Measurements from ENCODE around the gene PAQR4. TPM values are rescaled to one million over a fixed set of nuclear protein-coding genes. Genes with fewer than 3 reads are reported as not detected.

The PAQR4 gene
- total and polyA plus RNA-seq, 2 of the 13 experiments (the other 11 are each of a cell fraction or from before 2014, with no cell fraction given) = 15.9 to 24.8 TPM

- H3K4me1 ChIP-seq (ENCODE audit: insufficient read depth, low read length) = no peaks in the 10 kb centered on the region
- 95% methylated on average over 2 of the region's 2 CpGs for WGBS (ENCODE audit: low lambda C conversion rate)
- H2AFZ ChIP-seq (ENCODE audit: low read length) = no peak overlapping the region
- POLR2A ChIA-PET = no interaction called here
- FAIRE-seq (no peak), ATAC-seq (no peak), DNase-seq (ENCODE audit: low spot score) (no peak)
- no peak overlapping the region for H3K4me2 ChIP-seq (ENCODE audit: low read depth, low read length)
- H3K27ac ChIP-seq (ENCODE audit: extremely low read length, insufficient read depth, low read length) = no peak overlapping the region
- intact Hi-C loops (cut with micrococcal nuclease; ENCODE audit: unreplicated experiment) = no loop called here
- H3K4me3 ChIP-seq (replicated peaks in 1 of 3; ENCODE audit: insufficient read depth in 1 of 3, low read depth in 2 of 3, low read length in 3 of 3) = no peak overlapping the region
- H3K9ac ChIP-seq (ENCODE audit: insufficient read depth, low read depth, low read length) = no peak overlapping the region
- no peaks in the 10 kb centered on the region for H3K27me3 ChIP-seq (ENCODE audit: control insufficient read depth in 1 of 2, insufficient read depth in 2 of 2, low read length in 2 of 2)
- H3K79me2 ChIP-seq (ENCODE audit: insufficient read depth, low read length) = no peaks in the 10 kb centered on the region
- no peak for TF ChIP-seq CENPT (CRISPR knock-in tag; IDR thresholded peaks at IDR 0.05; ENCODE audit: low read depth)
- TF ChIP-seq ZNF879 (CRISPR knock-in tag; IDR thresholded peaks at IDR 0.05) = no peak
- TF ChIP-seq PAF1 (CRISPR knock-in tag; IDR thresholded peaks at IDR 0.05) = no peak
- TF ChIP-seq MAFK (conservative IDR thresholded peaks at IDR 0.05 in 1 of 2, IDR thresholded peaks at IDR 0.05 in 1 of 2; ENCODE audit: low read length in 2 of 2) = peak; percentile 59 to 77
- TF ChIP-seq THYN1 (CRISPR knock-in tag; IDR thresholded peaks at IDR 0.05; ENCODE audit: borderline replicate concordance, low read depth) = no peak
- peak; percentile 55 for TF ChIP-seq MAFF (IDR thresholded peaks at IDR 0.05; ENCODE audit: low read depth, low read length)
- no peak for TF ChIP-seq MZF1 (CRISPR knock-in tag; IDR thresholded peaks at IDR 0.05; ENCODE audit: borderline replicate concordance)
- no peak for TF ChIP-seq ETV6 (CRISPR knock-in tag; conservative IDR thresholded peaks at IDR 0.05)
- no peak for TF ChIP-seq SAP130 (CRISPR knock-in tag; IDR thresholded peaks at IDR 0.05; ENCODE audit: low read depth)
- peaks cover 5 to 34% of the 10 kb centered on the region in 2 experiments; a peak in 4 of 5 replicates for H3K36me3 ChIP-seq (replicated peaks in 1 of 2; ENCODE audit: control insufficient read depth in 1 of 2, insufficient read depth in 2 of 2, low read length in 2 of 2)
- in situ Hi-C loops (cut with HindIII; ENCODE audit: extremely low pct_ligation_motif_present, low pct_unique_long_range_greater_than_20kb) = no loop called here
- no peaks in the 10 kb centered on the region for H3K9me3 ChIP-seq (ENCODE audit: low read length)
- no TSS peak for BruUV-seq (replicated peaks)
- no peaks in the 10 kb centered on the region for H4K20me1 ChIP-seq (ENCODE audit: insufficient read depth, low read length)
- CTCF ChIA-PET (ENCODE audit: low intra/inter-chr PET ratio, low total read pairs) = no interaction called here
These were observed 29.2 kb upstream of the PAQR4 start for GRCh38 chr16:2939968-2940367.

- Histone ChIP-seq H3K4me3 (replicated peaks in 1 of 3; ENCODE audit: insufficient read depth in 1 of 3, low read depth in 2 of 3, low read length in 3 of 3) (no peak overlapping the region), H3K36me3 (replicated peaks in 1 of 2; ENCODE audit: control insufficient read depth in 1 of 2, insufficient read depth in 2 of 2, low read length in 2 of 2) (peaks cover 5 to 34% of the 10 kb centered on the region in 2 experiments; a peak in 4 of 5 replicates), H3K9me3 (ENCODE audit: low read length) (no peaks in the 10 kb centered on the region), H4K20me1 (ENCODE audit: insufficient read depth, low read length) (no peaks in the 10 kb centered on the region), H2AFZ (ENCODE audit: low read length) (no peak overlapping the region), H3K79me2 (ENCODE audit: insufficient read depth, low read length) (no peaks in the 10 kb centered on the region), H3K4me1 (ENCODE audit: insufficient read depth, low read length) (no peaks in the 10 kb centered on the region), H3K27me3 (ENCODE audit: control insufficient read depth in 1 of 2, insufficient read depth in 2 of 2, low read length in 2 of 2) (no peaks in the 10 kb centered on the region), H3K9ac (ENCODE audit: insufficient read depth, low read depth, low read length) (no peak overlapping the region), H3K27ac (ENCODE audit: extremely low read length, insufficient read depth, low read length) (no peak overlapping the region), H3K4me2 (ENCODE audit: low read depth, low read length) (no peak overlapping the region)
- ATAC-seq (no peak), FAIRE-seq (no peak), DNase-seq (ENCODE audit: low spot score) (no peak)
- CTCF ChIA-PET (ENCODE audit: low intra/inter-chr PET ratio, low total read pairs) = no interaction called here
- POLR2A ChIA-PET = interaction anchor here (0.7 kb wide), 1 partner anchor 15 kb away, joined by 4 read pairs; no protein-coding TSS in a partner anchor
- BruUV-seq (replicated peaks) = no TSS peak
- 94% methylated on average over 4 of the region's 4 CpGs for WGBS (ENCODE audit: low lambda C conversion rate)
- intact Hi-C loops (cut with micrococcal nuclease; ENCODE audit: unreplicated experiment) (no loop called here), in situ Hi-C loops (cut with HindIII; ENCODE audit: extremely low pct_ligation_motif_present, low pct_unique_long_range_greater_than_20kb) (no loop called here)
- no peak for TF ChIP-seq CCAR2 (optimal IDR thresholded peaks at IDR 0.05; ENCODE audit: low read depth, low read length)
- no peak for TF ChIP-seq SATB2 (CRISPR knock-in tag; IDR thresholded peaks at IDR 0.05)
- no peak for TF ChIP-seq BCL6 (CRISPR knock-in tag; IDR thresholded peaks at IDR 0.05)
- TF ChIP-seq MTERF4 (CRISPR knock-in tag; IDR thresholded peaks at IDR 0.05) = no peak
- no peak for TF ChIP-seq ZNF580 (CRISPR knock-in tag; IDR thresholded peaks at IDR 0.05; ENCODE audit: borderline replicate concordance, low read depth)
- no peak for TF ChIP-seq PBX2 (CRISPR knock-in tag; IDR thresholded peaks at IDR 0.05)
- no peak for TF ChIP-seq PLRG1 (conservative IDR thresholded peaks at IDR 0.05)
- no peak for TF ChIP-seq SOX13 (IDR thresholded peaks at IDR 0.05)
- no peak for TF ChIP-seq SOX13 (CRISPR knock-in tag; conservative IDR thresholded peaks at IDR 0.05 in 1 of 2, IDR thresholded peaks at IDR 0.05 in 1 of 2)
- no peak for TF ChIP-seq ZNF3 (CRISPR knock-in tag; IDR thresholded peaks at IDR 0.05)
- no peak for TF ChIP-seq ZNF343 (CRISPR knock-in tag; IDR thresholded peaks at IDR 0.05)
- TF ChIP-seq ZNF20 (CRISPR knock-in tag; IDR thresholded peaks at IDR 0.05) = no peak
These were observed 27.1 kb upstream of the PAQR4 start for GRCh38 chr16:2942045-2942444.
